Measurements from ENCODE around the gene PIK3CG.
"Not testable (repeated sequence)": the region's sequence is repeated elsewhere in the genome, so short reads cannot be mapped to it uniquely, and the experiment has no call there.

PIK3CG gene

DNA sequence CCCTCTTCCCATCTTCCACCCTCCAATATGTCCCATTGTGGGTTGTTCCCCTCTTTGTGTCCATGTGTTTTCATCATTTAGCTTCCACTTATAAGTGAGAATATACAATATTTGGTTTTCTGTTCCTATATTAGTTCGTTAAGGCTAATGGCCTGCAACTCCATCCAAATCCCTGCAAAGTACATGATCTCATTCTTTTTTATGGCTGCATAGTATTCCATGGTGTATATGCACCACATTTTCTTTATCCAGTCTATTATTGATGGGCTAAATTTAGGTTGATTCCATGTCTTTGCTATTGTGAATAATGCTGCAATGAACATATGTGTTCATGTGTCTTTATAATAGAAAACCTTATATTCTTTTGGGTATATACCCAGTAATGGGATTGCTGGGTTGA is 90.8 kb downstream of the PIK3CG start:
- H3K36me3 ChIP-seq (replicated peaks); in situ Hi-C loops (cut with MboI; ENCODE audit: low sequenced_read_pairs); H3K4me3 ChIP-seq; DNase-seq (ENCODE audit: low spot score in 2 of 2); H3K9me3 ChIP-seq; H3K27me3 ChIP-seq (ENCODE audit: low read depth); H3K4me1 ChIP-seq: not testable (repeated sequence)

All from HAP-1 (cell line).